ENCODE data around the gene ERG.

GRCh38 chr21:38534591-38534990 is 36.3 kb upstream of the ERG start:
- TF ChIP-seq CTCF (IDR thresholded peaks at IDR 0.05 in 4 of 5, conservative IDR thresholded peaks at IDR 0.05 in 1 of 5) (no peak), POLR2A (IDR thresholded peaks at IDR 0.05) (no peak)
